ENCODE measurements around the gene ATG9B.

The ATG9B gene

GRCh38 chr7:151063212-151063561 lies 38.9 kb upstream of the ATG9B start:
- H3K27me3 ChIP-seq (replicated peaks): no peaks in the 10 kb centered on the region
- TF ChIP-seq, protein P1, sequence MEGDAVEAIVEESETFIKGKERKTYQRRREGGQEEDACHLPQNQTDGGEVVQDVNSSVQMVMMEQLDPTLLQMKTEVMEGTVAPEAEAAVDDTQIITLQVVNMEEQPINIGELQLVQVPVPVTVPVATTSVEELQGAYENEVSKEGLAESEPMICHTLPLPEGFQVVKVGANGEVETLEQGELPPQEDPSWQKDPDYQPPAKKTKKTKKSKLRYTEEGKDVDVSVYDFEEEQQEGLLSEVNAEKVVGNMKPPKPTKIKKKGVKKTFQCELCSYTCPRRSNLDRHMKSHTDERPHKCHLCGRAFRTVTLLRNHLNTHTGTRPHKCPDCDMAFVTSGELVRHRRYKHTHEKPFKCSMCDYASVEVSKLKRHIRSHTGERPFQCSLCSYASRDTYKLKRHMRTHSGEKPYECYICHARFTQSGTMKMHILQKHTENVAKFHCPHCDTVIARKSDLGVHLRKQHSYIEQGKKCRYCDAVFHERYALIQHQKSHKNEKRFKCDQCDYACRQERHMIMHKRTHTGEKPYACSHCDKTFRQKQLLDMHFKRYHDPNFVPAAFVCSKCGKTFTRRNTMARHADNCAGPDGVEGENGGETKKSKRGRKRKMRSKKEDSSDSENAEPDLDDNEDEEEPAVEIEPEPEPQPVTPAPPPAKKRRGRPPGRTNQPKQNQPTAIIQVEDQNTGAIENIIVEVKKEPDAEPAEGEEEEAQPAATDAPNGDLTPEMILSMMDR (IDR thresholded peaks at IDR 0.05; ENCODE audit: low read depth, low read length, missing control alignments): no peak
- no peak for DNase-seq
- no peak overlapping the region for H3K4me3 ChIP-seq (ENCODE audit: low read depth, low read length)
- peak overlapping the region; percentile 54 for H3K27ac ChIP-seq
- H3K36me3 ChIP-seq (replicated peaks): peaks cover 39% of the 10 kb centered on the region
- in situ Hi-C loops (cut with HindIII; ENCODE audit: low pct_ligation_motif_present, low sequenced_read_pairs): no loop called here

DNA sequence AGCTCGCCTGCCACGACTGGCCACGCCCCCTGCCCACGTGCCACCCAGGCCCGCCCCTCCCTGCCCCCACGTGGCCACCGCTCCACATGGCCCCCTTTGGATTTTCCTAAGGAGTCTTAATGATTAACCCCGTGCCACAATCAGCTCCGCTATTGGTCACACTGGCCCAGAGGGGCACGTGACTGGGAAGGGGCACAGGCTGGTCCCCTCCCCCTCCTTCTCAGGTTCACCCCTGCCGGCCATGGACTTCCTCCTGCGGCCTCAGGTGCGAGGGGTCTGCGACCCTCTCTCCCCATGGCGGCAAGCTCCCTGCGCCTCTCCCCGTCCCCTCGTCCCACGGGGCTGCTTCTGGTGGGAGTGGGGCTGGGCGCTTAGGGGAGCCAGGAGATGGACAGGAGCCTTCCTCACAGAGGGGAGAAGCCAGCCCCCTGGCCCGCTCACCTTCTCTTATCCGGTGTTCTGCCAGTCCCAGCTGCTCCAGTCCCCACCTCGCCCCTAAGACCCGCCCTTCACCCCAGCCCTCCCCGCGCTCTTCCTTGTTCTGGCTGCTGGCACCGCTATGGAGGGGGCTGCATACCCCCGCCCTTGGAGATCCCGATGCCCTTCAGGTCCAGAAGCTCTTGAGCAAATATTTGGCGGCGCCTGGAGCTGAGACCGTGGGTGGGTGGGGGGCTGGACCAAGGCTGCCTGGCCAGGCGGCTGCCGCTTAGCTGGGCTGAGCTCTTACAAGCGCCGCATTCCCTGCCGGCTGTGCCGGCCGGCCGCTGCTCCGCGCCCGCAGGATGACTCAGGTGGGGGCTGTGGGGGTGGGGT lies 38.3 kb upstream of the ATG9B start:
- H3K27ac ChIP-seq: peak overlapping the region; percentile 41
- DNase-seq: peak; percentile 57
- peaks cover 35% of the 10 kb centered on the region for H3K36me3 ChIP-seq (replicated peaks)
- in situ Hi-C loops (cut with HindIII; ENCODE audit: low pct_ligation_motif_present, low sequenced_read_pairs): no loop called here
- peak overlapping the region; percentile 32 for H3K4me3 ChIP-seq (ENCODE audit: low read depth, low read length)
- TF ChIP-seq, protein P1 (IDR thresholded peaks at IDR 0.05; ENCODE audit: low read depth, low read length, missing control alignments): no peak
- no peaks in the 10 kb centered on the region for H3K27me3 ChIP-seq (replicated peaks)

GRCh38 chr7:151062111-151062398 lies 37.8 kb upstream of the ATG9B start:
- H3K27ac ChIP-seq: peak overlapping the region; percentile 41
- peaks cover 29% of the 10 kb centered on the region for H3K36me3 ChIP-seq (replicated peaks)
- TF ChIP-seq, protein P1 (IDR thresholded peaks at IDR 0.05; ENCODE audit: low read depth, low read length, missing control alignments): no peak
- no peaks in the 10 kb centered on the region for H3K27me3 ChIP-seq (replicated peaks)
- in situ Hi-C loops (cut with HindIII; ENCODE audit: low pct_ligation_motif_present, low sequenced_read_pairs): no loop called here
- peak overlapping the region; percentile 76 for H3K4me3 ChIP-seq (ENCODE audit: low read depth, low read length)
- DNase-seq: no peak

DNA sequence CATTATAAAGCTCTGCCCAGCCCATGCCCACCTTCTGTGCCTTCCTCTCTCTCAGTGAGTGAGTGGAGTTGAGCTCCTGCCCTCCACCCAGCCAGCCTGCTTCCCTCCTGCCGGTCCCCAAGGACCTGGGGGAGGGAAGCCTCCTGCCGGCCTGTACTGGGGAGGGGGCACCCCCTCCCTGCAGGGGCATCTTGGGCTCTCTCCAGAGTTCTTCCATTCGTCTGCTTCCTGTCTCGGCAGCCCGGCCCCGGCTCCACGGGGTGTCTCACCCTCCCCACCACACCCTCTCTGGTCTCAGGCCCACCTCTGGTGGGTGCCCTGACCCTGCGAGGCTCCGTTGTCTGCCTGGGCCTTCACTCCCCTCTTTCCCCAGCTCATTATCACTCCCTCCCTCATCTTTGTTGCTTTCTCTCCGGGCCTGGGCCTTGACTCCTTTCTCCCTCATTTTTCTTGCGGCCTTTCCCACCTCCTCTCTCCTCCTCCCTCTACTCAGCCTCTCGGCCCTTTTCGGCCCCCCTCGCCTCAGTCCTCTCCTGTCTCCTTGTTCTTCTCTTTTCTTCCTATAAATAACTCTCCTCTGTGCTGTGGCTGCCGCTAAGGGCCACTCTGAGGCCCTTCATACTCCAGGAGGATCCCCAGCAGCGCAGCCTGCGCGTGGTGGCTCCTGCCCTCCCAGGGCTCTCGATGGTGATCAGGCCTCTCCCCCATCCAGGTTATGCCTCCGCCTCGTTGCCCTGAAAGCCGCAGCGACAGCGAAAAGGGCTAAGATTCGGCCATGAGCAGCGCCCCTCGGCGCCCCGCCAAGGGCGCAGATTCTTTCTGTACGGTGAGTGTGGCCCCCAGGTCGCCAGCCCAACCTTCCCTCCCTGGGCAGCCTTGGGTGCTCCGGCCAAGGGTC lies 37.2 kb upstream of the ATG9B start:
- TF ChIP-seq, protein P1 (IDR thresholded peaks at IDR 0.05; ENCODE audit: low read depth, low read length, missing control alignments): no peak
- H3K4me3 ChIP-seq (ENCODE audit: low read depth, low read length): peak overlapping the region; percentile 76
- DNase-seq: no peak
- in situ Hi-C loops (cut with HindIII; ENCODE audit: low pct_ligation_motif_present, low sequenced_read_pairs): no loop called here
- H3K27ac ChIP-seq: peak overlapping the region; percentile 12
- H3K36me3 ChIP-seq (replicated peaks): peaks cover 24% of the 10 kb centered on the region
- no peaks in the 10 kb centered on the region for H3K27me3 ChIP-seq (replicated peaks)

DNA sequence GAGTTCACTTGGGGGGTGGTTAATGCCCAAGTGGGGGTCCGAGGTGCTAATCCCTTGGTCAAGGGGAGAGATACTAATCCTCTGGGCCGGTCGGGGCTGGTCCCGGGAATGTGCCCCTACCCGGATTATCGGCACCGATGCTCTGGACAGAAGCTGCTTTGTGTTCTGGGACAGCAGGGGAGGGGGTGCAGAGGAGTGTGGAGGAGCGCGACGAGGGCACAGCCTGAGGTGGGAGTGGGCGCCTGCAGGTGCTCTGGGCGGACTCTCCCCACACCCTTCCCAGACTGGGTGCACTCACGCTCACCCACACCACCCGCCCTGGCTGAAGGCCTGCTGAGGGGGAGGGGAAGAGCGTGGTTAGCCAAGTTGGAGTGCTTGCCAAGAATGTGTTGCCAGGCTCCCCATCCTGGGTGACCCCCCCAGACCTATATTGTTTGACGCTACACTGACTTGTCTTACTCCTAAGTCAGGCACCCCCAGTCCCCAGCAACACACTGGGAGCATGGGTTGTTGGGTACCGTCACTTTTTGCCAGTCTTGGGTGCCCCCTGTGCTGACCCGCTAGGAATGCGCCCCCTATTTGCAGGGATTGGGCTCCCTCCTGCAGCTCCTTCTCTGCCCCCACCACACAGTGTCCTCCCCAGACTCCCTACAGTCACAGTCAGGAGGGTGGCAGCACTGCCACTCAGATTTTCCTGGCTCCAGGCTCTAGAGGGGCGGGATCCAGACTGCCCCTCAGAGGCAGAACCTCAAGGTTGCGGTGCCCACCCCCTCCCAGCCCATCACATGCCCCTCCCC lies 36.3 kb upstream of the ATG9B start:
- Histone ChIP-seq H3K36me3 (replicated peaks) (peaks cover 16% of the 10 kb centered on the region), H3K4me3 (ENCODE audit: low read depth, low read length) (peak overlapping the region; percentile 76), H3K27ac (peak overlapping the region; percentile 92), H3K27me3 (replicated peaks) (no peaks in the 10 kb centered on the region)
- DNase-seq: no peak
- in situ Hi-C loops (cut with HindIII; ENCODE audit: low pct_ligation_motif_present, low sequenced_read_pairs): no loop called here
- TF ChIP-seq, protein P1 (IDR thresholded peaks at IDR 0.05; ENCODE audit: low read depth, low read length, missing control alignments): peak; percentile 29
